Astrocyte (in vitro differentiated cells and primary cell): ENCODE data around the gene ACVR2B.

Source experiments
- CTCF ChIP-seq: IDR thresholded peaks from 2 replicates; pipeline ENCODE4 v1.5.1; 2011; ENCODE audit warnings: low read depth, mild to moderate bottlenecking, inconsistent platforms, low read length, moderate library complexity; ENCODE audit not compliant: insufficient read depth
- EZH2 ChIP-seq: IDR thresholded peaks from 2 replicates; pipeline ENCODE4 v1.6.1; 2012; ENCODE audit warnings: mild to moderate bottlenecking, low read length, inconsistent platforms; ENCODE audit not compliant: insufficient read depth

GRCh38 chr3:38509732-38510131, 56.0 kb downstream of the ACVR2B start:
- TF ChIP-seq CTCF (no peak), EZH2 (no peak)
